Measurements from ENCODE around the gene VPS33A. TPM values are rescaled to one million over a fixed set of nuclear protein-coding genes. Genes with fewer than 3 reads are reported as not detected.

VPS33A gene
- 13.2 and 20.2 TPM in 2 replicates for polyA plus RNA-seq (2011; rRNA removed)
- polyA minus RNA-seq (2011; rRNA and poly(A)+ RNA removed): 6.0 and 7.3 TPM in 2 replicates

DNA sequence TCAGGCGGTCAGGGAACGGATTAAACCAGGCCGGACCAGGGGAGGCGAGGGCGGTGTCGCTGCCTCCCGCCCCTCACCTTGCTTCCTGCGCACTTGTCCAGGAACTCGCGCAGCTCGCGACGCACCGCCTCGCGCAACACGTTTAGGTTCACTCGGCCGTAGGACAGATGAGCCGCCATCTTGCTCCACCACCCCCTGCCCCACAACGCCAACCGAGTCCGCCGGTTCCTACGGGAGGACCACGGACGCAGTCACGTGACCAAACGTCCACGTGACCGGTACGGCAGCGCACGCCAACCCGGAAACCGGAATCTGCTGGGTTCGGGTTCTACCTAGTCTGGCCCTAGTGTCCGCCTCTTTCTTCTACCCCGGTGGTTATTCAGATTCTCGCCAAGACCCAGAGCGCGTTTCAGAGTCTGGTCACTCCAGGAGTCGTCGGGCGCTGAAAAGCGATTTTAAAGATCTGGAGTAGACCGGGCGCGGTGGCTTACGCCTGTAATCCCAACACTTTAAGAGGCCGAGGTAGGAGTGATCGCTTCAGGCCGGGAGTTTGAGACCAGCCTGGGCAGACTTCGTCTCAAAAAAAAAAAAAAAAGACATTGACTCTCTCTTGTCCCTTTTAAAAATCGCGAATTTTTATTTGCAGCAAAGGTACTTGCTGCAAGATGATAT is at the start of gene VPS33A:
Gene VPS33A, minus strand, starts transcription at position 265 of the 672 bp plus-strand sequence. Its CDS starts 86 bp downstream, at position 179.
- peak; percentile 84 for DNase-seq (ENCODE audit: low read depth)
- H3K27me3 ChIP-seq (ENCODE audit: control insufficient read depth, insufficient read depth, low read length): no peaks in the 10 kb centered on the region
- TF ChIP-seq, protein P1, sequence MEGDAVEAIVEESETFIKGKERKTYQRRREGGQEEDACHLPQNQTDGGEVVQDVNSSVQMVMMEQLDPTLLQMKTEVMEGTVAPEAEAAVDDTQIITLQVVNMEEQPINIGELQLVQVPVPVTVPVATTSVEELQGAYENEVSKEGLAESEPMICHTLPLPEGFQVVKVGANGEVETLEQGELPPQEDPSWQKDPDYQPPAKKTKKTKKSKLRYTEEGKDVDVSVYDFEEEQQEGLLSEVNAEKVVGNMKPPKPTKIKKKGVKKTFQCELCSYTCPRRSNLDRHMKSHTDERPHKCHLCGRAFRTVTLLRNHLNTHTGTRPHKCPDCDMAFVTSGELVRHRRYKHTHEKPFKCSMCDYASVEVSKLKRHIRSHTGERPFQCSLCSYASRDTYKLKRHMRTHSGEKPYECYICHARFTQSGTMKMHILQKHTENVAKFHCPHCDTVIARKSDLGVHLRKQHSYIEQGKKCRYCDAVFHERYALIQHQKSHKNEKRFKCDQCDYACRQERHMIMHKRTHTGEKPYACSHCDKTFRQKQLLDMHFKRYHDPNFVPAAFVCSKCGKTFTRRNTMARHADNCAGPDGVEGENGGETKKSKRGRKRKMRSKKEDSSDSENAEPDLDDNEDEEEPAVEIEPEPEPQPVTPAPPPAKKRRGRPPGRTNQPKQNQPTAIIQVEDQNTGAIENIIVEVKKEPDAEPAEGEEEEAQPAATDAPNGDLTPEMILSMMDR (IDR thresholded peaks at IDR 0.05; ENCODE audit: insufficient read depth, low read depth, low read length): no peak
- H3K4me3 ChIP-seq (ENCODE audit: low read depth, low read length): peak within 1 kb of the TSS; percentile 86
- CTCF ChIA-PET: interaction anchor here (0.6 kb wide), 1 partner anchor 70 kb away, joined by 4 read pairs; no protein-coding TSS in a partner anchor
- H3K36me3 ChIP-seq (ENCODE audit: control insufficient read depth, insufficient read depth, low read length): 0 out of 2 replicates have a peak, but pooled peaks cover 1% of the 10 kb centered on the region
- POLR2A ChIA-PET: interaction anchor here (0.6 to 0.7 kb wide), 2 partner anchors 12 to 465 kb away, joined by 4 to 6 read pairs; no protein-coding TSS in a partner anchor

DNA sequence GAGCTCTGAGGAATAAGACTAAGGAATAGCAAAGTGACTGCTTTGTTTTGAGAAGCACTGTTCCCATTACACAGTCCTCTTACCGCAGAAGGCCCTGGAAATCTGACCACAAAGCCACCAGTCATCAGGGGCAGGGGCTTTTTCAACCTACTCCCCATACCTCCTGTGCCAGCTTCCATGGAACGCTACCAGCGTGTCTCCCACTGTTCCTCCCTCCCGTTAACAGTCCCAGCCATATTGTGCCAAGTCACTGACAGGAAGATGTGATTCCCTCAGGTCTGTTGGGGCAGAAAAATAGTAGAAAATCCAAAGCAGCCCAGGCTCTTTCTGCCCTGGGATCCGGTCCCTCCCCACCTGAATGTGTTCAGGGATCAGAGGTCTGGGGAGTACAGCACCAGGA is 46.6 kb upstream of the VPS33A start:
- ChIA-PET CTCF (interaction anchor here (1.2 to 1.6 kb wide), 2 partner anchors 15 to 38 kb away, joined by 4 to 7 read pairs; no protein-coding TSS in a partner anchor), POLR2A (no interaction called here)
- DNase-seq (ENCODE audit: low read depth): no peak
- H3K36me3 ChIP-seq (ENCODE audit: control insufficient read depth, insufficient read depth, low read length): peaks cover 12% of the 10 kb centered on the region
- H3K4me3 ChIP-seq (ENCODE audit: low read depth, low read length): no peak overlapping the region
- TF ChIP-seq, protein P1 (IDR thresholded peaks at IDR 0.05; ENCODE audit: insufficient read depth, low read depth, low read length): no peak
- no peaks in the 10 kb centered on the region for H3K27me3 ChIP-seq (ENCODE audit: control insufficient read depth, insufficient read depth, low read length)

DNA sequence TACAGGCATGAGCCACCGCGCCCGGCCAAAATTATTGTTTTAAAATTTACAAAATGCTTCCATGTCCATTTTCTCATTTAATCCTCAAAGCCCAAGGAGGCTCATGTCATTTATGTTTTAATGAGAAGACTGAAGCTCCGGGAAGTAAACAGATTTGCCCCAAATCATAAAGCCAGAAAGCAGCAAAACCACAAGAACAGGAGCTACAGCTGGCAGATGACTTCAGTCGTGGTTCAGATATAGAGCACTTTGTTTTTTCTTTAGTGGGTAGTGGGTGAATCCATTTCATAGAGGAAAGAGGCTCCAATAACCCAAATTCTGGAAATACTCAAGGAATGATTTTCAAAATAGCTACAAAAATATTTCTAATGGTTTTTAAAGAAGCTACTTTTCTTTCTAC is 45.4 kb upstream of the VPS33A start:
- ChIA-PET CTCF (interaction anchor here (1.6 kb wide), 1 partner anchor 16 kb away, joined by 7 read pairs; no protein-coding TSS in a partner anchor), POLR2A (no interaction called here)
- DNase-seq (ENCODE audit: low read depth): no peak
- TF ChIP-seq, protein P1 (IDR thresholded peaks at IDR 0.05; ENCODE audit: insufficient read depth, low read depth, low read length): no peak
- H3K27me3 ChIP-seq (ENCODE audit: control insufficient read depth, insufficient read depth, low read length): no peaks in the 10 kb centered on the region
- no peak overlapping the region for H3K4me3 ChIP-seq (ENCODE audit: low read depth, low read length)
- peaks cover 10% of the 10 kb centered on the region for H3K36me3 ChIP-seq (ENCODE audit: control insufficient read depth, insufficient read depth, low read length)

DNA sequence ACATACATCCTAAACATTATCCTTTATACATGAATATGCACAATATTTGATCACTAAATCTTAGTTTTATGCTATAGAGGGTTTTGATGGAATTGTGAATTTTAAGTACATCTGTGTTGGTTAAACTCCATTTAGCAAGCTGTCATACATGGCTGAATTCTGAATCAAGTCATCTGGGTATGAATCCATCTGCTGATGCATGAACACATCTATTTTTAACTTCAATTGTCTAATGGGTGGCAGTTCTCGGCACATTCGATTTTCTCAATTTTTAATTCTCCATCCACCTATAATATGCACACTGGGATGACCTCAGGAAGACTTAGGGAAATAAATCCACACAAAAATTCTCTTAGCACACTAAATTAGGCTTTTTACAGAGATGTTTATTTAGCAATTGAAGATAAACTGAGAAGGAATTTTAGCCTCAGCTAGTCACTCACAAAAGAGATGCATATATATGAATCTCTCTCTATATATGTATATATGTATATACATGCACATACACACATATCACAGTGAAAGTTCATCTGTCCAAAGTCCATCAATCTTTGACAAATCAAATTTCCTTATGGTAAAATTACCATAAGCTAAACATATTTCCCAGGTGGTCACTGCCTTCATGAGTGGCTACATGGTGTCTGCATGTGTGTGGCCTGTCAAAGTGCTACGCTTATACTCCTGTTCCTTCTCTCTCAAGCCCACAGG is 44.5 kb upstream of the VPS33A start:
- POLR2A ChIA-PET: no interaction called here
- no peak for DNase-seq (ENCODE audit: low read depth)
- CTCF ChIA-PET: interaction anchor here (0.6 kb wide), 1 partner anchor 258 kb away, joined by 3 read pairs; no protein-coding TSS in a partner anchor
- TF ChIP-seq, protein P1 (IDR thresholded peaks at IDR 0.05; ENCODE audit: insufficient read depth, low read depth, low read length): no peak
- Histone ChIP-seq H3K36me3 (ENCODE audit: control insufficient read depth, insufficient read depth, low read length) (peaks cover 9% of the 10 kb centered on the region), H3K27me3 (ENCODE audit: control insufficient read depth, insufficient read depth, low read length) (no peaks in the 10 kb centered on the region), H3K4me3 (ENCODE audit: low read depth, low read length) (no peak overlapping the region)

DNA sequence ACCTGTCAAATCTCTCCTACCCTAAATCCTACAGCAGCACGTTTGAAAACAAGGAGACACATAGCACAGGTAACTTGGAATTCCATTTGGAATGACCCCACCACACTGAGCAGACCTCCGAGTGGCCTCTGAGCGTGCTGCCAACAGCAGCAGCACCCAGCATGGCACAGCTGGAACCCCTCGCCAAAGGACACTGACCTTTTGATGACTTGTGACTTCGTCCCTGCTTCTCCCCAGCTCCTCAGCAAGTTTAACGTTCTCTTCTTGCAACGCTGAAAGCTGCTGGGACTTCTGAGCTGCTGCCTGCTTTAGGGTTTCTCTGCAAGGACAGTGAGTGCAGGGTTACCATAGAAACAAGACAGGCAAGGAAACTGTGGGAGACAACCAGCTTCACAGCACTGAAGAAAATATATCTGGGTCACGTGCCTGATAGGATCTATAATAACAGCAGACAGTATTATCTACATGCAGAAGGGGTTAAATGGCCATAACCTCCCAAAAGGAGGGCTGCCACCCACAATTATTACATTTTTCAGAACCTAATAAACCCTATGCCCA is 43.3 kb upstream of the VPS33A start:
- POLR2A ChIA-PET: no interaction called here
- Histone ChIP-seq H3K27me3 (ENCODE audit: control insufficient read depth, insufficient read depth, low read length) (no peaks in the 10 kb centered on the region), H3K4me3 (ENCODE audit: low read depth, low read length) (no peak overlapping the region), H3K36me3 (ENCODE audit: control insufficient read depth, insufficient read depth, low read length) (peaks cover 9% of the 10 kb centered on the region)
- CTCF ChIA-PET: interaction anchor here (1.2 to 1.6 kb wide), 3 partner anchors 9 to 46 kb away, joined by 3 to 4 read pairs (median 4); no protein-coding TSS in a partner anchor
- TF ChIP-seq, protein P1 (IDR thresholded peaks at IDR 0.05; ENCODE audit: insufficient read depth, low read depth, low read length): no peak
- no peak for DNase-seq (ENCODE audit: low read depth)

All from BJ (cell line).